GM21367 (cell line): ENCODE results near the gene PARK7.

Experiments used
- ATAC-seq: cut with Tn5 transposase; IDR thresholded peaks from one replicate; pipeline ENCODE4 v1.9.1; 2021; ENCODE audit not compliant: unreplicated experiment

The PARK7 gene

DNA sequence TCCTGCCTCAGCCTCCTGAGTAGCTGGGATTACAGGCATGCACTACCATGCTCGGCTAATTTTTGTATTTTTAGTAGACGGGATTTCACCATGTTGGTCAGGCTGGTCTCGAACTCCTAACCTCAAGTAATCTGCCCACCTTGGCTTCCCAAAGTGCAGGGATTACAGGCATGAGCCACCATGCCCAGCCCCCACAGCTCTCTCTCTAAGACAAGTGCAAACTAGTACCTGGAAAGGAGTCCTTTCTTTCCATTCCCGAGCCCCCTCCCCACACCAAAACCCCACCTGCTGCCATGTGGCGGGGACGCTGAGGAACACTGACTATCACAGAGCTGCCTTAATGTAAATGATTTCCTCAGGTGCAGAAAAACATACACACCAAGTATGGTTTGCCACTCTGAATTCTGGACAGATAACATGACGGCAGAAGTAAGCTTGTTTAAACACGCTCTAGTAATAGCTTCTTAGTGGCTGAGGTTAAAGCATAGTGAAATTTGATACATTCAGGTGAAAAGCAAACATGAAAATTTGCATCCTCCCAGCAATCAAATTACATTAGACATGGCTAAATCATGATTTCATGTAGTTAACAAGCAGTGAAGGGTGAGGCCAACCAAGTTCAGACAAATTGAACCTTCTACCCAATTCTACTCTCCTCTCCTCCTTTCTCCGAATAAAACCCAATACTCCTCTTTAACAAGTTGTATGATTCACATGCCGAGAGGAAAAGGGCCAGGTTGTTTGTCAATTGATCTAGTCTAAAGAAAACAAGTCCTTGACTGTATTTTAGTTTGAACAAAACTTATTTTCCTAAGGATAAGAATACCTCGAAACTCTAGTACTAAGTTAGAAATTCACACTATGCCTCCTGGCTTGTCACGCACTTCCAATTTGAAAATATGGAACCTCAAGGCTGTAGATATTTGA is 44.8 kb downstream of the PARK7 start:
- no peak for ATAC-seq

- no peak for ATAC-seq
Observed at GRCh38 chr1:8009043-8010002, 47.8 kb downstream of the PARK7 start.

DNA sequence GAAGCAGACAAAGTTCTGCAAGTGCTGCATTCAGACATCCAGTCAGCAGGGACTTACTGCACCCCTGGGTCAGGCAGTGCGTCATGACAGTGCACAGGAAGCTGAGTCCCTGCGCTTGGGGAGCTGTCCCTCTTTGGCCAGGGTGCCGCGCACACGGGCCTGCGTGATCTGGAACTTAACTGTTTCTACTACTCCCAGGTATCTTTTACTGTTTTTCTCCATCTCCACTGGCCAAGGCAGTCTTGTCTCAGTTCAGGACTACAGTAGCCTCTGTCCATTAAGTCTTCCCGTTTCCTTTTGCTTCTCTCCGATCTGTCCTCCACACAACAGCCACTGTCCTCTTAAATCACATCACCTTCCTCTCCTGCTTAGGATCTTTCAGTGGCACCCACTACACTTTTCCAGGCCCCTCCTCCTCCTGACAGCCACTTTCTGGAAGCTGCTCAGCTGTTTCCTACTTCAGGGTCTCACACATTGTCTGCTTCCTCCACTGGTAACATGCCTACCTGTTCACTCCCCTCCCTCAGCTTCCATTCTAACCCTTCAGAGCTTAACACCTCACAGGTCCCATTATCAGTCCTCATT is 48.7 kb downstream of the PARK7 start:
- ATAC-seq, result no peak

- ATAC-seq, result no peak
Observed at GRCh38 chr1:8011016-8011415, 49.5 kb downstream of the PARK7 start.

DNA sequence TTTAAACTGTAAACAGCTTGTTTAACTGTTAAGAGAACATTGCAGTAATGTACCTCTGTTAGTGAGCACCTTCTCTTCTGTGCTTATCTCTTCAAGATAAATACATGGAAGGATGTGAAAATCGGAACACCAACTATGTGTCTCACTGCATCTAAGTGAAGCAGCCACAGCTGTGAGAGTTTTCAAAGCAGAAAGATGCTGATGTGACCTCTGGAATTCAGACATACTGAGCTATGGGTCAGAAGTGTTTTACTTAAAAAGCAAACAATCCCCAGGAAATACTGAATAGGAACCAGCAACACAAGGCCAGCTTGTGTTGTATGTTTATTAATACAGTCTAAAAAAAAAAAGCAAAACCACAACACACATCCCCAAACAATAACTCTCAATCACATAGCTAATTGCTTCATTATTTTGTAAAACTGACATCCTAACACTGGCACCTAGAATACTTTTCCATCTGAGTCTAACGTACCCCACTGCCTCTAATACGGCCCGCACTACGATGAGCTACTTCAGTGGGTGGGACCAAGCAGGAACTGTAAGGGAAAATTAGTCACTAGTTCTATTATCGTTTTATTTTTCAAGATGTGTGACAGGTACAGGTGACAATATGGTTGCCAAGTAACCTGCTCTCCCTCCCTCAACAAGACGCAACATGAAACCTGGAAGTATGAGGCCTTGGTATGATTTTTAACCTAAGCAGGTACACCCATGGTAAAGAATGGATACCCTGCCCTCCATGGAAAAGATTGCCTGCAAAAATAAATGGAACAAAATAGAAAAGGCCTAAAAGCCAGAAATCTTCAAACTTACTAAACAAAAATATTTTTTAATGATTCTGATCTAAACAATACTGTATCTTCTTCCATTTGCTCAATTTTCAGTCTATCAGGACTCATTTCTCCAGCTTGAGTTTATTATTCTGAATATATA is 50.7 kb downstream of the PARK7 start:
- no peak for ATAC-seq

DNA sequence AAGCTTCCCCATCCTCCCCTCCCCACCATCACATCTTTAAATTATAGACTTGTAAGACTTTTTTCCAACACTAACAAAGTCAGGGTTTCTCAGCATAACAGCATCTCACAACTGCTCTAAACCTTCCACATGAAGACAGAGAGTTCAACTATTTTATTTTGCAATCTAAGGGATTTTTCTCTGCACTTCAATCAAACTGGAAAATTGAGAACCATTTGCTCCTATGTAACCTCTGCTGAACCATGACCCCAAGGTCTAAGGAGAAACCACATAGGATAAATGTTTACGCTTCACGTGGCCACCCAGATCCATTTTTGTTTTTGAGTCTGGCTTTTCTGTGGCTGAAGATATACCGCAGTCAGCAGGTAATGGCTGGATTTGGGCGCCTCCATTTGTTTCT is 51.4 kb downstream of the PARK7 start:
- ATAC-seq, result no peak

- no peak for ATAC-seq
Observed at GRCh38 chr1:8013399-8013798, 51.9 kb downstream of the PARK7 start.

GRCh38 chr1:8013800-8014199 is 52.3 kb downstream of the PARK7 start:
- no peak for ATAC-seq

DNA sequence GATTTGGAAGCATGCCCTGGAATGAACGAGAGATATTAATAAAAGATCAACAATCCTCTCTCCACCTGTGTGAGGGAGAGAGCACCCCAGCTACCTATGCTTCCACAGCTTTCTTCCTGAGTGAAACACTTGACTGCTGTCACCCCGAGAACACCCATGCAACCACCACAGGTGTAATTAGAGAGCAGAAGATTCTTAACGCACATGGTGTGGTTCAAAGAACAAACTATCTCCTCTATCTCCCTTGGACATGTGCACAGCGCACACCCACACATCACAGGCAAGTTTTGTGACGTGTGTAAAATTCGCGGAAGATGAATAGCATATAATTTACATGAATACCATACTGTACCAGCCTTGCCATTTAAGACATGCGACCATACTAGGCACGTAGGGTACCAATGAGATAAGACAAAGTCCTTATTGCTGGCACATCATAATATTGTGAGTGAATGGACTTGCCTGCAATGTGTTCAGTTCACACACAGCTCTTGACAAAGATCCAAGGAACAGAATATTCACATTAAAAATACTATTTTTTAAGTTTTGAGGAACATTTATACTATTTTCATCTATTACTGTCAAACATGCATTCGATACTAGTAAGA is 53.0 kb downstream of the PARK7 start:
- no peak for ATAC-seq

DNA sequence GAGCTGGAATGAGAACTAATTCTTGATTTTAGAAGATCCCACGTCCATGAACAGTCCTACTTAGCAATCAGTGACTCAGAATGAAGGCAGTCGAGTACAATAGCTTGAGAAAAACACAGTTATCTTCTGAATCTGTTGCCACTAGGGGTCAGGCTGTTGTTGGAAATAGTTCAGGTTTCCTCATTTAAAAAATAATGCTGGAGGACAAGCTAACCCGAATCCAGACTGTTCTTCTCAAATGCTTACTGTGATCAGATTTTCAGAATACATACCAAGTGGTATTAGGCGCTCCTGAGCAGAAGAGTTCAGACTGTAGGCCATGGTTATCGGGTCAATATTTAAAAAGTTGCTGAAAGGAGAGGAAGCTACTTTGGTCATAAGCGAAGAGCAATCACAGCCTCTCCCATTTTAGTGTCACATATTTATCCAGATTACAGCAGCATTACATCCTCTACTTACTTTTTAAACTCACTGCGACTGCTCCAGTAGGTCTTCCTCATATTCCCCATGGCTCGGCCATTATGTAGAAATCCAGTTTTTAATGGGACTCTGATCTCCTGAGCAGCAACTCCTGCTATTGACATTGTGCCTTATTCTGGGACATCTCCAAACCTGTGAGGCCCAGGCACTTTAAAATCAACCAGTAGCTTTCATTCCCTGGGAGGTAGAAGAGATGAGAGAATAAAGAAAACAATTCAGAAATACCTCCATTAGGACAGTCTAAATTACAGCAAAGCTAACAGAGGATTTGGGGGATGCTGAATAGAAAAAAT is 53.7 kb downstream of the PARK7 start:
- no peak for ATAC-seq

GRCh38 chr1:8015809-8016165 is 54.3 kb downstream of the PARK7 start:
- ATAC-seq, result no peak

- no peak for ATAC-seq
Observed at GRCh38 chr1:8016210-8016894, 54.8 kb downstream of the PARK7 start.

DNA sequence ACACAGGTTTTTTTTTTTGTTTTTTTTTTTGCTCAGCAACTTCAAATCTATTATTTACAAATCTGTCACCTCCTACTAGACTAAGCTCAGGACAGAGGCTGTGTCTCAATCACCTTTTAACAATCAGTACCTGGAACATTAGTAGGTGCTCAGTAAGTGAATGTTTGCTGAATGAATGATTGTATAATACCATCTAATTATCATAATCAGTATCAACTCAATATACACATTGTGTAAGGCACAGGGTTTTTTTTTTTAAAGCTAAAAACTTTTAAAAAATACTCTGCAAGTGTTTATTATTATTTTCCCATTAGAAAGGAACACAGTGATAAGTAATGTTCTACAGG is 55.4 kb downstream of the PARK7 start:
- no peak for ATAC-seq

DNA sequence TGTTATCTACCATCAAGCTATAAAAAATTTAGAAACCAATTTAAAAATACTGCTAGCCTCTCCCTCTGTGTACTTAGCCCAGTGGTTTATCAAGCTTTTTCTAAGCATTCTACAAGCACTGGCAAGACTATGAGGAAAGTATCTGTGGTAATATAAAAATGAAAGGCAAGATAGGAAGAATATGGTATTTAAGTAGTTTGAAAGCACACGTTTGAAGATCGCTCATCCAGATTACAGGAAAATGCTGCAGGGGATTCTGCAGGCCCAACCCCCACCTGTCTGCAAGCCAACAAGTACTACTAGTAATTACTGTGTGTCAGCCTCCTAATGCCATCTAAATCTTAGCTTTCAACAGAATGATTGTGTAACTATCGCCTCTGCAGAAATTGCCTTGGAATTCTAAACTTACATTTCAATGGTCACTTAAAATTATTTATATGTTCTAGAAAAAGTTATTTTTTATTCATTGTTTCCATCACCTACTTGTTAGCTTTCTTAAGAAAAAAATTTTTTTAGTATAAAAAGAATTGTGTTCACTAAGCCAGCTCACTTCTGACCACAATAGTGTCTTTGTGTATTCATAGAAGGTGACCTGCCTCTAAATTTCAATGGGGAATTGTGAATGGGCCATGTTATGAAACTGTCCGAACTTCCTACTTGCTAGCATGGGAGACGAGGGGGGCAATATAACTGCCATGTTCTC is 56.1 kb downstream of the PARK7 start:
- no peak for ATAC-seq

DNA sequence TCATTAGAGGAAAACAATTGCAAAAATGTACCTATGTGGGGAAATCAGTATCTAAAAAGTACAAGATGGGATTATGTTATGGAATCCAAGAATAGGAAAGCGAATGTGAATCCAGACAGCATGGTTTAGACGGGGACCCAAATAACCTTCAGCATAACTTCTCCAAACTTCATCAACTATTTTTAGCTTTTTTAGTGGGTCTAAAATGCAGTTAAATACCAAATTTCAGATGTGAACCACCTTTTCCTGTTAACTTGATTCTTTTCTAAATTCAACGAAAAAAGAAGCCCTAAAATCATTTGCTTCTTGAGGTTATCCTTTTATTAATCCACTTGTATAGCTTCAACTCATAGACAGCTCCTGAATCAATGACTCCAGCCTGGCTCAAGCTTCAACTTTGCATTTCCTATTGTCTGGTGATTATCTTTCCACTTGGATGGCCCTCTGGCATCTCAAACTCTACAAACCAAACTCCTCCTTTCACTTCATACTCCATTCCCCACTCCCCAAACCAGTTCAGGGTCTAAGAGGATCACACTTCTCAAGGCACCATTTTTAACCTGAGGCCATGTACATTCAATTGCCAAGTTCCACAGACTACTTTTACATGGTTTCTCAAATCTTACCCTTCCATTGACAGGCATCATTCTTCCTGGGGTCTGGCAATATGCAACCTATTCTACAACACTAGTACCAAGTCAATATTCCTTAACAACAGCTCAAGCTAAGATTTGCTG is 57.1 kb downstream of the PARK7 start:
- no peak for ATAC-seq

DNA sequence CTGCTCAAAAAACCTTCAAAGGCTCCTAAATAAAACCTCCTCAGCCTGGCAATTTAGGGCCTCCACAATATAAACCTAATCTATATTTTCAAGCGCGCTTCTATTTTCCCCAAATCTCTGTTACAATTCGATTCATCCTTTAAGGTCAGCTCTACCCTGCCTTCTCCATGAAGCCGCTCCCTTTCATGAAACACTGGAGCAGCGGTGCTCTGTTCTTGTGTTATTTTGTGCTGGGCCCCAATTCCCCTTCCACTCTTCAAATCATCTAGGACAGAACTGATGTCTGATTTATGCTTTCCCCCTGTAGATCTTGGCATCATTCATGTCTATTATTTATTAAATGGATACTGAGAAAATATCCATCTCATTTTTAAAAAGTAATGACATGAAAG is 57.7 kb downstream of the PARK7 start:
- ATAC-seq, result no peak

DNA sequence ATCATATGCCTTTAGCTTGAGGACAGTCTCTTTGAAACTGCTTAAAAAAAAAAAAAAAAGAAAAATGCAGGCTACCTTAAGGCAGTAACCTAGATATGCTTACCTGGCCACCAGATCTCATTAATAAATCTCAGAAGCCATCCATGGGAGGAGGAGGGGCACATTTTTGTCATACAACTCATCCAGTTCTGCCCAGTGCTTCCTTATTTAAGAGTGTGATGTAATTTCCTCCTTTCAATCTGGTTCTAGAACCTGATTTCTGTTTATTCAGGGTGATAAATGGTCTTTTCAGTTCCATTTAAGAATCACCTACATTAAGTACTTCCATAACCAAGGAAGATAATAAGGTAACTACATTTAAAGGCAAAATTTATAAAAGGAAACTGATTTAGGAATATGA is 58.5 kb downstream of the PARK7 start:
- no peak for ATAC-seq
